Activated naive CD8-positive, alpha-beta T cell (primary cell): ENCODE data around the gene ITGA5.
A peak's percentile ranks its signal among the peaks of the same experiment; 100 is the strongest.
"Not testable (repeated sequence)": the region's sequence is repeated elsewhere in the genome, so short reads cannot be mapped to it uniquely, and the experiment has no call there.

Experiments used
- H3K27ac Mint-ChIP-seq: one replicate; pipeline ENCODE4 v1.8.0; 2021; ENCODE audit warnings: mixed read lengths
- H3K27me3 Mint-ChIP-seq: one replicate; pipeline ENCODE4 v1.8.0; 2021; ENCODE audit warnings: mixed read lengths
- H3K36me3 Mint-ChIP-seq: one replicate; pipeline ENCODE4 v1.8.0; 2021; ENCODE audit warnings: mixed read lengths
- H3K4me1 Mint-ChIP-seq: one replicate; pipeline ENCODE4 v1.8.0; 2021; ENCODE audit warnings: low read depth, mixed read lengths
- H3K4me3 Mint-ChIP-seq: one replicate; pipeline ENCODE4 v1.8.0; 2021; ENCODE audit warnings: mild to moderate bottlenecking, mixed read lengths
- H3K9me3 Mint-ChIP-seq: one replicate; pipeline ENCODE4 v1.8.0; 2021; ENCODE audit warnings: low read depth, mixed read lengths

Gene ITGA5

DNA sequence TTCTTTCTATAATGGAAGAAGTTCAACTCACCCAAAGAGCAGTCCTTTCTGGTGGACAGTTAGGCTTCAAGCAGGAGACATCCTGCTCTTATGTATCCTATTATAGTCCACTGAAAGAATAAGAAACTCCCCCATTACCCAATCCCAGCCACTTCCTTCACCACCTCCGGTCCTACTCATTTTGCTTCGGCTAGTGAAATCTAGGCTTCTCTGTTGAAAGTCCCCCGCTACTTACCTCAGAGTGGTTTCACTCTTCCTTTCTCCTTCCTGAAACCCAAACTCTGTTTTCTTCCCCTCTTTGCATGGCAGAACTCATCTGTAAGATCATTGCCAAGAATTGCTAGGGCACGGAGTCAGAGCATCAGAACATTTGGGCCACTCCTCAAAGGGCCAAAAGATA is 54.7 kb downstream of the ITGA5 start, which contains the start of gene GPR84:
GPR84 (minus strand) TSS at position 74 of the 400 bp plus-strand sequence. CDS start 635 bp downstream, outside the sequence.
- Mint-ChIP-seq H3K9me3 (no peaks in the 10 kb centered on the region), H3K4me3 (peak within 1 kb of the TSS; percentile 31), H3K27me3 (no peaks in the 10 kb centered on the region), H3K4me1 (peaks cover 35% of the 10 kb centered on the region), H3K27ac (peak within 1 kb of the TSS; percentile 64), H3K36me3 (no peaks in the 10 kb centered on the region)

DNA sequence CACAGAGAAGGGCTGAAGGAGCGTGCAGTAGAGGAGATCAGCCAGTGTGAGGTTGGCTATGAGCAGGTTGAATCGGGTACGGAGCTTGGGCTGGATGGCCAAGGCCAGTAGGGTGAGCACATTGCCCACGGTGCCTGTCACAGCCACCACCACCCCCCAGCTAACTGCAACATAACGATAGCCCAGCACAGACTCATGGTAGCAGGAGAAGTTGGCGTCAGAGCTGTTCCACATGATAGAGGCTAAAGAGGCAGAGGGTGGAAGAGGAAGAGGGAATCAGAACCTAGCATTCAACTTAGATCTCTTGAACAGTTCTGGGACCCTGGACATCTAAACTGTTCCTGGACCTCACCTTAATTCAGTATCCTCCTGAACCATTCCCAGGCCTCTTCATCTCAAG is 55.4 kb downstream of the ITGA5 start:
- no peaks in the 10 kb centered on the region for H3K27me3 Mint-ChIP-seq
- H3K4me3 Mint-ChIP-seq: no peak overlapping the region
- no peaks in the 10 kb centered on the region for H3K36me3 Mint-ChIP-seq
- no peak overlapping the region for H3K27ac Mint-ChIP-seq
- H3K4me1 Mint-ChIP-seq: peaks cover 30% of the 10 kb centered on the region
- H3K9me3 Mint-ChIP-seq: no peaks in the 10 kb centered on the region

DNA sequence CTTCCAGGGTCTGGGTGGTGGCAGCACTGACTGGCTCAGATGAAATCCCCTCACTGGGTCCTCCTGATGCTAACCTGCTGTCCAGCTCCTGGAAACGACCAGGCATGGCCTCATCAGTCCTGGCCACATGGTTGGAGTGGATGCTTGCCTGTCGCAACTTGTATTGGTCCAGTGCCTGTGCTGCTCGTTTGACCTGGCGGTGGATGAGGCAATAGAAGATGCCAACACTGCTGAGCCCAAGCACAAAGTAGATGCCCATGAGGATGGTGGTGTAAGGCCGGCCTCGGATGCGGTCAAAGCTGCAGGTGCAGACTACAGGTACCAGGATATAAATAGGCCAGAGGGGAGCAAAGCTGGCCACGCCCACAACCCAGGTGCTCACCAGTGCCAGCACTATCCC is 56.0 kb downstream of the ITGA5 start:
- Mint-ChIP-seq H3K27ac (peak overlapping the region; percentile 64), H3K36me3 (no peaks in the 10 kb centered on the region), H3K9me3 (no peaks in the 10 kb centered on the region), H3K4me3 (no peak overlapping the region), H3K4me1 (peaks cover 27% of the 10 kb centered on the region), H3K27me3 (no peaks in the 10 kb centered on the region)

DNA sequence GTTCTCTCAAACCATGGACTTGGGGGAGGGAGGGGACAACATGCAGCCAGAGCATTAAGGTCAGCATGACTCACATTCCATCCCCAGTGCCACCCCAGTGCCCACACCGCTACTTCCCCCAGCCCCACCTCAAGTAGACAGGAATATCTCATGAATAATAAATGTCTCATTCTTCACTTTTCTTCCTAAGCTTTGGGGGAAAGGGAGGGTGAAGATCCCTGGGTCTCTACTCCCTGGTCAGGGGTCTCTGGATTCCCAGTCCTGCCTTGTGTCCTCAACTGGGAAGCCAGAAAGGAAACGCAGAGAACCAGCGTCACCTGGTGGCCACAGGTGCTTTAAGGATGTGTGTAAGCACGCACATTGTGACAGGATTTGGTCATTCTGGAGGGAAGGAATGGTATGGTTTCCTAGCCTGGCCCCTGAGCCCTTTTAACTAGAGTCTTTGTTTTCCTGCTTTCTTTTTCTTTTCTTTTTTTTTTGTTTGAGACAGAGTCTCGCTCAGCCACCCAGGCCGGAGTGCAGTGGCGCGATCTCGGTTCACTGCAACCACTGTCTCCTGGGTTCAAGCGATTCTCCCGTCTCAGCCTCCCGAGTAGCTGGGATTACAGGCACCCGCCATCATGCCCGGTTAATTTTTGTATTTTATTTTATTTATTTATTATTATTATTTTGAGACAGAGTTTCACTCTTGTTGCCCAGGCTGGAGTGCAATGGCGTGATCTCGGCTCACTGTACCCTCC is 58.2 kb downstream of the ITGA5 start:
- Mint-ChIP-seq H3K36me3 (no peaks in the 10 kb centered on the region), H3K4me1 (peaks cover 26% of the 10 kb centered on the region), H3K27me3 (no peaks in the 10 kb centered on the region), H3K9me3 (no peaks in the 10 kb centered on the region), H3K27ac (peak overlapping the region; percentile 87), H3K4me3 (peak overlapping the region; percentile 30)

DNA sequence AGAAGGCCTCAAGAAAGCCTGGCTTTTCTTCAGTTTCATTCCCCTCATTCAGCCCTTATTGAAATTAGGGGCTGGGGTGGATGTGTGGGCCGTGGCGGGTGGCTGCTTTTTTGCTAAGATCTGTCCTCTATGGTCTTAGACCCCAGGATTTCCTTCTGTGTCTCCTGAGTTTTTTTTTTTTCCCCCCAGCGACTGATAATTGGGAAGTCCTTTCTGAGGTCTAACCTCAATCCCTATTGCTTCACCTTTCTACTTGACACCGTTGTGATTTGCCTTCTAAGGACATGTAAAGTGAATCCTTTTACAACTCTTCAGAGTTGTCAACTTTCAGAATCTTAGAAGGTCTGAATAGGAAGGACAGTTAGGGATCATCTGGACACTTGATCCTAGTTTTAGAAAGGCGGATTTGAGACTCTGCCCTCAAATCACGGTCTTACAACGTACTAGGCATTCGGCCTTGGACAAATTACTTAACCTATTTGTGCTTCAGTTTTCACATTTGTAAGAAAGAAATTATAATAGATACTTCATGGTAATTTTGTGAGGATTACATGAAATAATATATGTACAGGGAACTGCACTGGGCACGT is 59.2 kb downstream of the ITGA5 start:
- Mint-ChIP-seq H3K36me3 (no peaks in the 10 kb centered on the region), H3K27me3 (no peaks in the 10 kb centered on the region), H3K27ac (no peak overlapping the region), H3K9me3 (no peaks in the 10 kb centered on the region), H3K4me3 (peak overlapping the region; percentile 30), H3K4me1 (peaks cover 25% of the 10 kb centered on the region)

DNA sequence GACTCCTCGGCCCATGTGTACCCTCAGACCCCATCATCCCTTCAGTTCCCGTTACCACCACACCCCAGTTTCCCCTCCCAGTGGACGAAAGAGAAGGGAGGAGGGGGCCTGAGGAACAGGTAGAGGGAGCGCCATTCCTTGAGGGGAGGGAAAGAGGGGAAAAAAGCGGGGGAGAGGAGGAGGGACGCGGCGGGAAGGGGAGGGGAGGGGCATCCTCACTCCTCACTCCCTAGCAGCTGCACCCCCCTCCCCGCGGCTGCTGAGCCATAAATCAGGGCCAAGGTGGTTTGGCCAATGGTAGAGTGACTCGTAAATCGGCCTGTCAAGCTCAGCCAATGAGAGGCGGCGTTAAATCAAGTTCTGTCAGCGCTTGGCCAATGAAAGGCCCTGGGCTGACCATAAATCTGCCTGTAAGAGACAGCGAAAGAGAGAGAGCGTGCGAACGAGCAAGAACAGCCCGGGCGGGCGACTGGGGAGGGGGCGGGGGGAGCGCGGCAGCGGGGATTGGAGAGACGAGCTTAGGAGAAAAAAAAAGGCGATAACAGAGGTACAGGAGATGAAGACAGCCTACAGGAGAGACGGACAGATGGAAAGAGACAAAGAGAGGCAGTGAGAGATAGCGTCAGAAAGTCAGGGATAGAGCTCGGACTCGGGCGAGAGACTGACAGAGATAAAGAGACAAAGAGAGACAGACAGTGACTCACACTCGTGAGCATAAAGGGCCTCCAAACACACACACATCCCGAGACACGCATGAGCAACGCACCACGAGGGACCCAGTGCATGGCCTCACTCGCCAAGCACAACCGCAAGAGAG is 59.9 kb downstream of the ITGA5 start:
- H3K27me3 Mint-ChIP-seq: no peaks in the 10 kb centered on the region
- no peaks in the 10 kb centered on the region for H3K9me3 Mint-ChIP-seq
- no peak overlapping the region for H3K4me3 Mint-ChIP-seq
- H3K27ac Mint-ChIP-seq: no peak overlapping the region
- H3K36me3 Mint-ChIP-seq: no peaks in the 10 kb centered on the region
- peaks cover 18% of the 10 kb centered on the region for H3K4me1 Mint-ChIP-seq

DNA sequence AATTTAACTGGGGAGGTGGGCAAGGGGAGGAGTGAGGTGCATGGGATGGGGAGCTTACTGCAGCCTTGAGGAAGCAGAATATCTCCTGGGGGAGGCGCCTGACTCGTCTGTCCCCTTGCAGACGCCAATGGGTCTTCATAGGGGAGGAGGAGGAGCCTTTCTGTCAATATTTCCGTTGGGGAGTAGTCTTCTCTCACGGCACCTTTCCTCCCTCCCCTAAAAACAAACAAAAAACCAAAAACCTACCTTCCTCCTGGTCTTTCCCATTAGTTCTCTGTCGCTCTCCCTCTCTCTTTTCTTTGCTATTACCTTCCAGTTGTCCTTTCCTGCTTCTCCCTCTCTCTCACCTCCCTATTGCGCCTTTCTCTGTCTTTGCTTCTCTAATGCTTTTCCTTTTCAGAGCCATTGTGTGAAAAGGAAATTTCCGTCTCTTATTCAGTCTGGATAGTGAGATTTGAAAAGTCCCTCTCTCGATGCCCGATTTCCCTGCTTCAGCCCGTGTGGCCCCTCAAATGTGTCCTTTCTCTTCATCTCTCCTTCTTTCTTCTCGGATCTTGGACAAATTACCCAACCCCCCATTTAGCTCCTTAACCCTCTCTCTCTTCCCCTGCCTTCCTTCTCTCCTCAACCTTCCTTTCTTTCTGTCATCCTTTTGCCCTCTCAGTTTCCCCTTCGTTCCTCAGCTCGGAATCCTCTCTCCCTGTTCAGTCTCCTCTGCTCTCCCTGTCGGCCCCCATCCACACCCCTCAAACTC is 60.7 kb downstream of the ITGA5 start:
- no peaks in the 10 kb centered on the region for H3K36me3 Mint-ChIP-seq
- no peak overlapping the region for H3K27ac Mint-ChIP-seq
- H3K27me3 Mint-ChIP-seq: no peaks in the 10 kb centered on the region
- H3K9me3 Mint-ChIP-seq: no peaks in the 10 kb centered on the region
- no peak overlapping the region for H3K4me3 Mint-ChIP-seq
- peaks cover 10% of the 10 kb centered on the region for H3K4me1 Mint-ChIP-seq

DNA sequence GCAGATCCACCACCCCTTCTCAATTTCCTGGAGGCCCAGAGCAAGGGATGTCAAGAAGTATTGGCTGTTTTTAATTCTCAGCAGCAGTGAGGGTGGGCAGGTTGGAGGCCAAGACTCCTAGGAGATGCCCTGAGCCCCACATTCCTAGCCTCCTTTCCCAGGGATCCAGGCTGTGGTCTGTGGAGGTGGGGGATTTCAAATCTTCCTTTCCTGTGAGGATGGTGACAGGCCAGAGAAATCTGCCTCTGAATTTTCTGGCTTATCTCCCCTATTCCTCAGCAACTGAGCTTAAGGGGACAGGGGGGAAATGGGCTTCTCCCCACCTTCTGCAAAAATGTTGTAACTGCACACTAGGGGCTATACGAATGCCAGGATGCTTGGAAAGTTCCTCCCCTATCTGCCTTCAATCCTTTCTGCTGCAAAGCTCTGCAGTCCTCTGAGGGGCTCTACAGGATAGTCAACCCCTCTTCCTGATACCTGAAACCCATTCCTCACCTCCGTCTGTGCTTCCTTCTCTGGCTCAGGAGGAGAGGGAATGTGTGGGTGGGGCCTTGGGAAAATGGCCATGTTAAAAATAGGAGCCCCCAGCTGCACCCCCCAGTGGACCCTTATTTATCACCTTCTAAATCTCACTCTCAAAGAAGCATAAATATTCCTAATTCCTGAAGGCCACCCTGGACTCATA is 61.4 kb downstream of the ITGA5 start:
- Mint-ChIP-seq H3K4me1 (peaks cover 10% of the 10 kb centered on the region), H3K27me3 (no peaks in the 10 kb centered on the region), H3K27ac (no peak overlapping the region), H3K4me3 (no peak overlapping the region), H3K9me3 (no peaks in the 10 kb centered on the region), H3K36me3 (no peaks in the 10 kb centered on the region)

DNA sequence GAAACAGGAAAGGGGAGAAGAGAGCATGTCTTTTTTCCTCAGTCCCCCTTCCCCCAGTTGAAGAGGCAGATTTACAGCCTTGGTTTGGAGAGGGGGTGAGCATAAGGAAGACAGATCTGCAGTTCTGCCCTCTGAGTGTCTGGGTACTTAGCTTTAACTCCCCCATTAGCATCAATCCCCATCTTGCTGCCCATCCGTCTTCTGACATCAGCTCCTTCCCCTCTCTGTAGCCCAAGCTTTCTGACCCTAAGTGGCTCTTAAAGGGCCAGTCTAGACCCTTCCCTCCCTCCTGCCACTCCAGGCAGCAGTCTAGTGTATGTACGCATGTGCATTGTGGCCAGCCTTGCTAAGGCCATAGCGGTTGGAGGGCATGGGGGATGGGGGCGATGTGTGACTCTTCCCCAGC is 62.1 kb downstream of the ITGA5 start:
- H3K4me1 Mint-ChIP-seq: peaks cover 17% of the 10 kb centered on the region
- no peaks in the 10 kb centered on the region for H3K36me3 Mint-ChIP-seq
- H3K4me3 Mint-ChIP-seq: no peak overlapping the region
- no peak overlapping the region for H3K27ac Mint-ChIP-seq
- no peaks in the 10 kb centered on the region for H3K9me3 Mint-ChIP-seq
- H3K27me3 Mint-ChIP-seq: no peaks in the 10 kb centered on the region

DNA sequence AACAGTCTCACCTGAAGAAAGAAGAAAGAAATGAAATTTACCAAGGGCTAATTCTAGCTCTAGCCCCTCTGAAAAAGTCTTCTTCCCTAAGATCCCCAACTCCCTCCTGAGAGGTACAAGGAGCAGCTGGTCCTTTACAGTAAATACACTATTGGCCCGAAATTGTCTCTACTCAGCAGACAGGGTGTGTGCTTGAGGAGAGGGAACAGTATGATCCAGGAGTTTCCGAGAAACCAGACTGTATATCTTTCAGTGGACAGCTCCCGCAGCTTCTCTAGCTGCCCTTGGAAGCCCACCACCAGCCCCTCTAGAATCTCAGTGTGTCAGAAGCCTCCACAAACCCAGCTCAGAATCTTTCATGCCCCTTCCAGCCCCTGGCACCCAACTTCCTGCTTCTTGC is 62.8 kb downstream of the ITGA5 start:
- Mint-ChIP-seq H3K4me3 (no peak overlapping the region), H3K27me3 (no peaks in the 10 kb centered on the region), H3K27ac (peak overlapping the region; percentile 64), H3K4me1 (peaks cover 24% of the 10 kb centered on the region), H3K9me3 (no peaks in the 10 kb centered on the region), H3K36me3 (no peaks in the 10 kb centered on the region)

DNA sequence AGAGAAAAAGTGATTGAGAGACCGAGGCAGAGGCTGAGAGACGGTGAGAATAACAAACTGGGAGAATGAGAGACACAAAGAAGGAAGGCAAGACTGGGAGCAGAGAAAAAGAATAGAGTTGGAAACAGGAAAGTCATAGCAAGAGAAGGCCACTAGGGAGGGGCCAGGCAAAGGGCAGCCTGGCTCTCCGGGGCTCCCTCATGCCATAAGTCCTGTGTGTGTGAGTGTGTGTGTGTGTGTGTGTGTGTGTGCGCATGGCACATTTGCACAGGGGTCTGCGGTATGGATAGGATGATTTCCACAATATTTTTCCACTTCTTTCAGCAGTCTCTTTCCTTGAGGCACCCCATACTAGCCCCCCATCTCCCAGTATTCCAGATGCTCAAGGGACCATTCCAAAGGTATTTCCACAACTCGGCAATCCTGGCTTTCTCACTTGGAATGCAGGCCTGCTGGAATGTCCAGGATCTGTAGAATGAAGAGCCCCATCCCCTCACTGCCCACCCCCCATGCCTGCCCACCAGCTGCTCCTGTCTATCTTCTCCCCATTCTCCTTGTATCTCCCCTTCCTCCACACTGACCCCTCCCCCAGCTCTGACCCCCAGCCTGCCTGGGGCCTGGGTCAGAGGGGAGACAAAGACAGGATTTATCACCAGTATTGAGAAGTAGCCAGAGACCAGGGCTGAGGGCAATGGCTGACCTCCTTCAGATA is 63.8 kb downstream of the ITGA5 start:
- H3K4me3 Mint-ChIP-seq: no peak overlapping the region

DNA sequence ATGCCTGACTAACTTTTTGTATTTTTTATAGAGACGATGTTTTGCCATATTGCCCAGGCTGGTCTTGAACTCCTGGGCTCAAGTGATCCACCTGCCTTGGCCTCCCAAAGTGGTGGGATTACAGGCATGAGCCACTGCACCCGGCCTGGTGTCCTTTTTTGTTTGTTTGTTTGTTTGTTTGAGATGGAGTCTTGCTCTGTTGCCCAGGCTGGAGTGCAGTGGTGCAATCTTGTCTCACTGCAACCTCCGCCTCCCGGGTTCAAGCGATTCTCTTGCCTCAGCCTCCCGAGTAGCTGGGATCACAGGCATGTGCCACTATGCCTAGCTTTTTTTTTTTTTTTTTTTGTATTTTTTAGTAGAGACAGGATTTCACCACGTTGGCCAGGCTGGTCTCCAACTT is 64.8 kb downstream of the ITGA5 start:
- not testable (repeated sequence) for H3K27ac Mint-ChIP-seq, H3K36me3 Mint-ChIP-seq, H3K4me3 Mint-ChIP-seq, H3K27me3 Mint-ChIP-seq, H3K9me3 Mint-ChIP-seq
- peaks cover 17% of the 10 kb centered on the region for H3K4me1 Mint-ChIP-seq

More for the DNA sequence above, 63.8 kb downstream of the ITGA5 start:
- Mint-ChIP-seq H3K36me3 (peaks cover 4% of the 10 kb centered on the region), H3K27ac (no peak overlapping the region), H3K9me3 (no peaks in the 10 kb centered on the region), H3K27me3 (no peaks in the 10 kb centered on the region), H3K4me1 (peaks cover 18% of the 10 kb centered on the region)

DNA sequence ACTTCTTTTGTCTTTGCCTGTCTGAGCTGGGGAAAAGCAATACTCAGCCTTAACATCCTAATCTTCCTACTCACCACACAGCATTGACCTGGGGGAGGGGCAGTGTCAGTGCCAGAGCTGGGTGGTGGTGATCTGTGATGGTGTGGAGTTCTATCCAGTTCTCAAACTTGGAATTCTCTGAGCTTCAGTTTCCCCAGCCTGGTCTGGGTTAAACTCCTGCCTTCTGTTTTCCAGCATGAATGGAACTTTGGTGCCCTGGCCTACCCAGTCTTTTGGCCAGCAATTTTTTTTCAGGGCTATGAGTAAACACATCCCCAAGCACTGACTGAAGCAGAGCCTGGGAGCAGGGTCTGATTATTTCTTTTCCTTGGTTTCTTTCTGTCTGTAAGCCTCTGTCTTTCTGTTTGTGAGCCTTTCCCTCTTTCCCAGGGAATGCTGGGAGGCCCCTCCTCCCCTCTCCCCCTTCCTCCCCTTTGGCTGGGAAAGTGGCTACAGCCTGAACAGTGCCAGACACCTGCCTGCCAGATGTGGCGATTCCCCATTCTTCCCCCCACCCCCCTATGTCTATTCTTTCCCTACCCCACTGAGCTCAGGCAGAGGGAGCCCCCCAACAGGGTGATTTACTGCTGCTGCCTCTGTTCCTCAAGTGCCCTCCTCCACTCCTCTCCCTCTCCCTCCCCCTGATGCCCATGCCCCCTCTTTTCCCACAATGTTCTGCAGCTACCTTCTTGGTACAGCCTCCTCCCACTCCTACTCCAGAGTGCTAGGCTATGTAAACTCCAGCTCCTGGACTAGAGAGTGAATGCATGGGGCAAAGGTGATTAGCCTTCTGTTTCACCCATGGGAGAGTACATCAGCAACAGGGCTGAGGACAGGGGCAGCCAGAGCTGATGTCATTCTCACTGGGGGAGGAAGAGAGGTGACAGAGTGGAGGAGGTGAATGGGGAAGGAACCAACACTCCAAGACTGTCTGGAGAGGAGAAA is 65.9 kb downstream of the ITGA5 start:
- Mint-ChIP-seq H3K4me1 (peaks cover 17% of the 10 kb centered on the region), H3K27me3 (no peaks in the 10 kb centered on the region), H3K36me3 (peaks cover 7% of the 10 kb centered on the region), H3K9me3 (no peaks in the 10 kb centered on the region), H3K27ac (no peak overlapping the region), H3K4me3 (no peak overlapping the region)
